ENCODE measurements around the gene ASB6.

DNA sequence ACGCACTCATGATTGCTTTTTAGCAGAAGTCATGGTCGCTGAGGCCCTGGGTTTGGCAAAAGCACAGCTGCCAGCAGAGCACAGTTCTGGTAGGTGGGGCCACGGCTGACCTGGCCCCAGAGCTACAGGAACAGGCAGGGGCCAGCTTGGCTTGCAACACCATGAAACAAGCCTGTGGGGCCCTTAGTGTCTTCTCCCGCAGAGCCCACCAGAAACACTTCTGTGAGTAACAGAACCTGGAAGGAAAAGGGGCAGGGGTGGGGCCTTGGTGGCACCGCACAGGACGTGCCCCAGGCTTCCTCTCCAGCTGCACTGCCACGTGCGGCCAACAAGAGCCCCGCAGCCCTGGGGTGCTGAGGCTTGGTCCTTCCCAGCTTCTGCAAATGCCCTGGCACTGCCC lies 4.8 kb downstream of the ASB6 start:
- no peak for TF ChIP-seq CTCF (IDR thresholded peaks at IDR 0.05; ENCODE audit: insufficient read depth, low read length)
- peak; percentile 78 for TF ChIP-seq POLR2AphosphoS5 (IDR thresholded peaks at IDR 0.05; ENCODE audit: low read depth)
- no peak for TF ChIP-seq SPI1 (IDR thresholded peaks at IDR 0.05; ENCODE audit: borderline replicate concordance, low read depth)

Data from HL-60 (cell line).